ENCODE measurements around the gene AGFG1.

AGFG1 gene

DNA sequence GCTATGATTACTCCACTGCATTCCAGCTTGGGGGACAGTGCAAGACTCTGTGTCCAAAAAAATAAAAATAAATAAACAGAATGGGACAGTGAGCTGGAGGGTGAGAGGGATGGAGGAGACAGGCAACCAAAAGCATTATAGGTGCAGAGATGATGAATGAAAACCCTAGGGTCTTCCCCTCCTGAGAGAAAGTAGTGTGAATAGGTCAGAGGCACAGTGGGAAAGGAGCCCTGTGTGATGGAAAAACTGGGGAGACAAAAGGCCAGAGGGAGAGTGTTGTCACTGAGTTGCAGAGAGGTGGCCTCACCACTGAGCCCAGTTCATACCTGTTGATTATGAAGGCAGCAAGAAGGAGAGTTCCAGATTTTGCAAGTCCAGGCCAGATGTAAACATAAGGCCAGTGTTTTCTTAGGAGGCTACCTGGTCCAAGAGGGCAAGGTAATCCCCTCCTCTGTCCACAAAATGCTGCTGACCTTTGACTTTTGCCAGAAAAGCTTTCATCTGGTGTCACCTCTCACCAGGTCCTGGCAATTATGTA lies 17.6 kb upstream of the AGFG1 start:
- H3K4me1 Mint-ChIP-seq: peaks cover under 1% of the 10 kb centered on the region
- no peak for ATAC-seq
- DNase-seq (ENCODE audit: low spot score in 2 of 2): no peak
- H3K36me3 Mint-ChIP-seq: no peaks in the 10 kb centered on the region
- no peak overlapping the region for H3K27ac Mint-ChIP-seq
- H3K9me3 Mint-ChIP-seq: no peaks in the 10 kb centered on the region
- no peak overlapping the region for H3K4me3 Mint-ChIP-seq

DNA sequence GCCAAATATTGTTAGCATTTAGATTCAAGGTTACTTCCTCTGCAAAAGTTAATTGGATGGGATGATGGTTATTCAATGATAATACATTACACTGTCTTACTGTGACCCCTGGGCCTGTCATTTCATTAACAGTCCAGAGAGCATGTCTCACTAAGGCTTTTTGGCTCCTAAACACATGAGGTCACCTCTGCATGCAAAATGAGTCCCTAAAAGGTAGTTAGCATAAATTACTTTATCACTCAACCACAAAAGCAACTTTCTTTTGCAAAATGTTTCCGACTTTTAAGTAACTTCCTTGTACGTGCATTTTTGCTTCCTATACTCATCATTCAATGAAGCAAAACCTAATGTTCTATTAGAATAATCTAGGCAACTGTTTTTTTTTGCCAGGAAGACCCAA lies 16.8 kb upstream of the AGFG1 start:
- DNase-seq (ENCODE audit: low spot score in 2 of 2): no peak
- Mint-ChIP-seq H3K4me3 (no peak overlapping the region), H3K27ac (no peak overlapping the region), H3K4me1 (peaks cover 9% of the 10 kb centered on the region), H3K36me3 (no peaks in the 10 kb centered on the region), H3K9me3 (no peaks in the 10 kb centered on the region)
- ATAC-seq: no peak

DNA sequence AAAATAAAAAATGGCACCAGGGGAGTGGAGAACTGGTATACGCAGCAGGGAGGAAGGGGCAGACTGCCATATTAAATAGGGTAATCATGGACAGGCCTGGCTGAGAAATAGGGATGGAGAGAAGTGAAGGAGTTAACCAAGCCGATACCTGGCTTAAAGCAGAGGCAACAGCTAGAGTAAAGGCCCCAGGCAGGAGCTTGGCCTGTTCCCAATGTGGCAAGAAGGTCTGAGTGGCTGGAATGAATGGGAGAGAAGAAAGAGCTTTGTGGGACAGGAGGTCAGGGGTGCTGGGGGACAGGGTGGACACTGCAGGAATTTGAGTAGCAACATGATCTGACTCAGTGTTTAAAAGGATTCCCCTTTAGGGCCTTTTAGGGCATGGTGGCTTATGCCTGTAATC lies 15.9 kb upstream of the AGFG1 start:
- no peaks in the 10 kb centered on the region for H3K9me3 Mint-ChIP-seq
- ATAC-seq (no peak), DNase-seq (ENCODE audit: low spot score in 2 of 2) (no peak)
- no peaks in the 10 kb centered on the region for H3K36me3 Mint-ChIP-seq
- no peak overlapping the region for H3K4me3 Mint-ChIP-seq
- no peak overlapping the region for H3K27ac Mint-ChIP-seq
- H3K4me1 Mint-ChIP-seq: peaks cover 18% of the 10 kb centered on the region

DNA sequence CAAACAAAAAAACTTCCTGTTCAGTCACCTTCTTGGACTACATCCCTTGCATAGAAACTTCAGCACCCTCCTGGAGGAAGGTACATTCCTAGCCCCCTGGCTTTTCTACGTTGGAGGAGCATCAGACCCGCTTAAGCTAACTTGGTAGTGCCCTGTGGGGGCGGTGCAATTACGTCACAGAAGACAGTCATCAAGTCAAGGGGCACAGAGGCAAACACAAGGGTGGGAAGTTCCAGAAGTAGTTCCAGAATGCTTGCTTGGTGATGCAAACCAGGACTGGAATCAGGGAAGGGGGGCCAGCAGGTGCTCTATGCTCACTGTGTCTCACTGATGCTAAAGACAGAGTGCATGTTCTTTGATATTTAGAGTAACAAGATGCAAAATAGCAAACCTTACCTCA lies 15.2 kb upstream of the AGFG1 start:
- no peaks in the 10 kb centered on the region for H3K36me3 Mint-ChIP-seq
- H3K9me3 Mint-ChIP-seq: no peaks in the 10 kb centered on the region
- no peak overlapping the region for H3K27ac Mint-ChIP-seq
- no peak overlapping the region for H3K4me3 Mint-ChIP-seq
- no peak for DNase-seq (ENCODE audit: low spot score in 2 of 2)
- ATAC-seq: no peak
- H3K4me1 Mint-ChIP-seq: peaks cover 23% of the 10 kb centered on the region

DNA sequence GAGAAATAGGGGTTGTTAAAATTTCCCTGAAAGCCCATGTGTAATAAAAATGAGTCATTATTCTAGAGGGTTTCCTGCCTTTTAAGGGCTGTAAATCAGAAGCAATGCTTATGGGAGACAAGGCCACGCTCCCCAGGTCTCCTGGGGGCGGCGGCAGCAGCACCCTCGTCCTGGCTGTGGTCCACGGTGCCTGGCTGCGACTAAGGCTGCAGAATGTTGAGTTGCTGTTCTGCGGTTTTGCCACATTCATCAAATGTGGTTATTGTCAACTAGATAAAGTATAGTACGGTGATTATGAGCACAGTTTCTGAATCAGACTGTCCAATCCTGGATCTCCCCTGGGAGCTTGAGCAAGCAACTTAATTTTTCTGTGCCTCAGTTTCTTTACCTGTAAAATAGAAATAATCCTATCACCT lies 11.9 kb upstream of the AGFG1 start:
- H3K36me3 Mint-ChIP-seq: no peaks in the 10 kb centered on the region
- ATAC-seq: peak; percentile 80
- H3K27ac Mint-ChIP-seq: peak overlapping the region; percentile 79
- H3K4me1 Mint-ChIP-seq: peaks cover 44% of the 10 kb centered on the region
- H3K9me3 Mint-ChIP-seq: no peaks in the 10 kb centered on the region
- H3K4me3 Mint-ChIP-seq: peak overlapping the region; percentile 47
- DNase-seq (ENCODE audit: low spot score in 2 of 2): peak; percentile 25 to 70

DNA sequence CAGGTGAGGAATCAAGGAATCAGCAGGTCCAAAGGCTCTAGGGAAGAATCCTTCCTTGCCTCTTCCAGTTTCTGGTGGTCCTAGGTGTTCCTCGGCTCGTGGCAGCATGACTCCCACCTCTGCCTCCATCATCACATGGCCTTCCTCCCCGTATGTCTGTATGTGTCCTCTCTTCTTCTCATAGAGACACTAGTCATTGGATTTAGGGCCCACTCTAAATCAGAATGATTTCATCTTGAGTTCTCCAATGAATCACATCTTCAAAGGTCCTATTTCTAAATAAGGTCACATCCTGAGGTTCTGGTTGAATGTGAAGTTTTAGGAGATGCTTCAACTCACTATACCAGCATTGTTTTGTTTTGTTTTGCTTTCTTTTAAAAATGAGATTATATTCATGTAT lies 11.1 kb upstream of the AGFG1 start:
- Mint-ChIP-seq H3K4me1 (peaks cover 45% of the 10 kb centered on the region), H3K9me3 (no peaks in the 10 kb centered on the region), H3K4me3 (peak overlapping the region; percentile 47), H3K27ac (peak overlapping the region; percentile 79), H3K36me3 (no peaks in the 10 kb centered on the region)
- DNase-seq (ENCODE audit: low spot score in 2 of 2) (no peak), ATAC-seq (peak; percentile 59)

DNA sequence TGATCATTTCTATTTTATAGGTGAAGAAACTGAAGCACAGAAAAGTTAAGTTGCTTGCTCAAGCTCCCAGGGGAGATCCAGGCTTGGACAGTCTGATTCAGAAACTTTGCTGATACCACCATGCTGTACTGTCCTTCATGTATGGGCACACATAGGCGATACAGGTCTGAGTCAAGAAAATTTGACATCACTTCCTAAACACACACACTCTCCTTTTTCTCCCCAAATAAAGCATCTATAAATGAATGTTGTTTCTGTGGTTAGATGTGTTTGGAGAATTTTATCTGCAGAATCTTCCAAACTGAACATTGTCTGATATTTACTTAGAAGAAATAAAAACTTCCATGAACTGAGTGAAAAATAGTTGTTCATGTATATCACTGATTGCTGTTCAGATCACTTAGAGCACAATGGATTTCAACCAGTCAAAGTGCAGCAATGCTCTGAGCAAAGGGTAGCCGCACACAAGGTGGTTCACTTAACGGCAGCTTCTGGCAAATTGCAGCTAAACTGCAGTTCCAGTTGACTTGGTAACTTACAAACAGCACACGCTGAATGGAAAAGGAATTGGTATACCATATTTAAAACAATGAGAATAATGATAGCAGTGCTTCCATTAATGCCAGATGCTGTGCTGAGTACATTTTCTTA lies 10.0 kb upstream of the AGFG1 start:
- peaks cover 45% of the 10 kb centered on the region for H3K4me1 Mint-ChIP-seq
- DNase-seq (ENCODE audit: low spot score in 2 of 2) (no peak), ATAC-seq (no peak)
- H3K4me3 Mint-ChIP-seq: peak overlapping the region; percentile 13
- H3K9me3 Mint-ChIP-seq: no peaks in the 10 kb centered on the region
- H3K36me3 Mint-ChIP-seq: no peaks in the 10 kb centered on the region
- no peak overlapping the region for H3K27ac Mint-ChIP-seq

DNA sequence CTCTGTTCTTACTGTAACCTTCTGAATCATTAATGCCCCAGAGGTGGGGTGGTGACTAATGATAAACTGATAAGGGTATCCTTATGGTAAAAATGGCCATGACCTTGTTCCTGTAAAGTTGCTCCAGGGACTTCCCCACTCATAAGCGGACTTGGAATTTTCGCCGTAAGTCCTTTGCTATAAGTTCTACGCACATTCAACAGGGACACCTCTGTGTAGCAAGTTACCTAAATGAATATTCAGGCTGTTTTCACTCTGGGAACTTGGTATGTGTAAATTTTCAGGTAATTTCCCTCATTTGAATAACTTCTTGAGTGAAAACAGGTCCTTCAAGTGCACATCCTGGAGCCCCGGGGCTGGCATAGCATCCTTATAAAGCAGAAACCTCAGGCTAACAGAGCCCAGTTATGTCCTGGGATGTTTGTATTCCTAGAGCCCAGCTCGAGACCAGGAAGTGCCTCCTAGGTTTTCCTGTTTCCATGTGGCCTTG lies 9.4 kb upstream of the AGFG1 start:
- no peak overlapping the region for H3K4me3 Mint-ChIP-seq
- no peaks in the 10 kb centered on the region for H3K36me3 Mint-ChIP-seq
- peak overlapping the region; percentile 55 for H3K27ac Mint-ChIP-seq
- no peaks in the 10 kb centered on the region for H3K9me3 Mint-ChIP-seq
- ATAC-seq (peak; percentile 57), DNase-seq (ENCODE audit: low spot score in 2 of 2) (no peak)
- H3K4me1 Mint-ChIP-seq: peaks cover 45% of the 10 kb centered on the region

DNA sequence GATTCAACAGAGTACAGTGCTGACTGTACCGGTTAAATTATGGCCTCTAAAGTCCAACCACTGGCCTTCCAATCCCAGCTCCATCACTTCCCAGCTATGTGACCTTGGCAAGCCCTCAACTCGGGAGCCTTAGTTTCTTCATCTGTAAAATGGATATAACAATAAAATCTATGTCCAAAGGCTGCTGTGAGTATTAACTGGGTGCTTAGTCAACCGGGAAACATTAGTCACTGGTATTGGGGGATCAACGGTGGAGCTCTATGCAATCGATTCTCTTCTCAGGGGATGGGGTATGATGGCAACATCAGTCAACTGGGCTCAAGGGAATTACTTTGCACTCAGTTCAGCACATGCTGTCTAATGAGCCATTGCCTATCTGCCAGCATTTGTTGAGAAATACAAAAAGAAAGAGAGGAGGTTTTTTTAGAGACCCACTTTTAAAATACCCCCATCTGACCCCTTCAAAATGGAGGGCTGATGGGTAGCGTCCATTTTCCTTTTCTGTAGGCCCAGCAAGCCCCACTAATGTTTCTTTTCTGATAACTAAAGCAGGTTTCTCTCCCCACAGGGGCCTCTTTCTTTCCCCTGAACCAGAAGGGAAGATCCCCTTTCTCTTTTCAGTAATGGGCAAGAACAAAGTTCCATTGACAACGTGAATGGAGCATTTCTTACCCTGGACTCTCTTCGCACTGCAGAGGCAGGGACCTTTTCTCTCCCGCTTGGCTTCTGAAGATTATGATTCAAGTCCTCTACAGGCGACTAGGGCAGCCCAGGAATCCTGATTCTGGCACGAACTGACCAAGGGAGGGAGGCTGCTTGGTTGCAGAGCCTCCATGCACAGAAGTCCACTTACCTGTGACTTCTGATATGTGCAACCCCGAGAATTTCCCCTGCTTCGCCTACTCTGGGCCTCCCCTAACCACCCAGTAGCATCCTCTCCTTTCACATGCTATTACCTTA lies 8.7 kb upstream of the AGFG1 start:
- Mint-ChIP-seq H3K4me1 (peaks cover 45% of the 10 kb centered on the region), H3K9me3 (no peaks in the 10 kb centered on the region), H3K4me3 (peak overlapping the region; percentile 43), H3K27ac (peak overlapping the region; percentile 55), H3K36me3 (no peaks in the 10 kb centered on the region)
- no peak for DNase-seq (ENCODE audit: low spot score in 2 of 2)
- ATAC-seq: peak; percentile 58

DNA sequence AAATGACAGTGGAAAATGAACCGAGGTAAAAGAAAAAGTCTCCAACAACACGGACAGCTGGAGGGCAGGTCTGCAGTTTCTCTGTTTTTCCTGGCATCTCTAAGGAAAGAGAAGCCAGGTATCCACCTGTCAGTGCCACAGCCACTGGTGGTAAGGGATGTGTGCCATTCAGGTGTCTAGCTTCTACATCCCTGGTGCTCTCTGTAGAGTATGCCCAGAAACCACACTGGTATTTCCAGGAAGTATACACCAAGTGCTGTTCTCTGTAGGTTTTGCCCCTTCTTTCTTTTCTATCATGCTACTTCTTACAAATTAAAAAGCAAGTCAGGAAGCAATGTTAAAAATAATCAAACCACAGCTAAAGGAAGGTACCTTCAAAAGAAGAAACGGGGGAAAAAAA lies 7.6 kb upstream of the AGFG1 start:
- peaks cover 45% of the 10 kb centered on the region for H3K4me1 Mint-ChIP-seq
- H3K4me3 Mint-ChIP-seq: peak overlapping the region; percentile 43
- no peaks in the 10 kb centered on the region for H3K36me3 Mint-ChIP-seq
- DNase-seq (ENCODE audit: low spot score in 2 of 2): no peak
- no peak overlapping the region for H3K27ac Mint-ChIP-seq
- ATAC-seq: no peak
- H3K9me3 Mint-ChIP-seq: no peaks in the 10 kb centered on the region

DNA sequence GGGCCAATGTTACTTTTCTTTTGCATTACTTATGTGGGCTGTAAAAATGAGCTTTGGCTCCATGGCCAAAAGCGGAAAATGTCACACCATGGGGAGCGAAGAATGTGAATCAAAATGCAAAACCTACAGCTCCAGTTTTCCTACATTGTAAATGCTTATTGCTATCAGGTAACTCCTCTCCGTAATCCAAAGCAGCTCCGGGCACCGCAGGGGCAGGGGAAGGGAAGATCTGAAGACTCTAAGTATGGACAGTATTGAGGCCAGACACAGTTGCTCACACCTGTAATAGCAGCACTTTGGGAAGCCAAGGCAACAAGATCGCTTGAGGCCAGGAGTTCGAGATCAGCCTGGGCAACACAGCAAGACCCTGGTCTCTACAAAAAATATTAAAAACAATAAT lies 7.1 kb upstream of the AGFG1 start:
- no peak for DNase-seq (ENCODE audit: low spot score in 2 of 2)
- Mint-ChIP-seq H3K27ac (peak overlapping the region; percentile 20), H3K36me3 (no peaks in the 10 kb centered on the region), H3K9me3 (no peaks in the 10 kb centered on the region), H3K4me1 (peaks cover 40% of the 10 kb centered on the region), H3K4me3 (peak overlapping the region; percentile 43)
- ATAC-seq: no peak

DNA sequence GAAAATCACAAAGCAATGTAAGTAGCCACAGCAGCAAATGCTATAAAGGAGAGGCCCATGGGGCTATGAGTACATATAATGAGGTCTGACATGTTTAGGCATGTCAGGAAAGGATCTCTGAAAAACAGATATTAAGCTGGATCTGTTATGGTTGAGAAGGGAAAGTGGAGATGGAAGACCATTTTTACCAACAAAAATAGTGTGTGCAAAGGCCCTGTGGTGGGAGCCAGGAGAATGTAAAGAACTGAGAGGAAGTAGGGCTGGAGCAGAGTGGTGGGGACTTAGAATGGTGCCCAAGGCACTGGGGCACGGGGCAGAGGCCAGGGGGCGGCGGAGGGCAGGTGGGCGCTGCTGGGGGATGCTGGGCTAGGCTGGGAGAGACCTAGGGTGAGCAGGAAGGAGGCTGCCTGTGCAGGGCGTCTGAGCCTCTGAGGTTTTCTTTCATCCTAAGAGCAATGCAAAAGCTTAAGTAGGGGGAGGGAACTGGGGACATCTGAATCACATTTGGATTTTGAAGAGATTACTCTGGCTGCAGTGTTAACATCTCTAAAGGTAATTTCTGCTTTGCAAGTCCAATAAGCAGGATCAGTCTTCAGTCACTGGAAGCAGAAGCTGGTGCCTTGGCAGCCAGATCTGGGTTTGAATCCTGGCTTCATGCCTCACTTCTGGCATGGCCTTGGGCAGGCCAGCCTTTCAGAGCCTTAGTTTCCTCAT lies 4.9 kb upstream of the AGFG1 start:
- Mint-ChIP-seq H3K4me1 (peaks cover 27% of the 10 kb centered on the region), H3K36me3 (peaks cover 4% of the 10 kb centered on the region), H3K9me3 (no peaks in the 10 kb centered on the region), H3K4me3 (no peak overlapping the region), H3K27ac (no peak overlapping the region)
- ATAC-seq (no peak), DNase-seq (ENCODE audit: low spot score in 2 of 2) (no peak)

DNA sequence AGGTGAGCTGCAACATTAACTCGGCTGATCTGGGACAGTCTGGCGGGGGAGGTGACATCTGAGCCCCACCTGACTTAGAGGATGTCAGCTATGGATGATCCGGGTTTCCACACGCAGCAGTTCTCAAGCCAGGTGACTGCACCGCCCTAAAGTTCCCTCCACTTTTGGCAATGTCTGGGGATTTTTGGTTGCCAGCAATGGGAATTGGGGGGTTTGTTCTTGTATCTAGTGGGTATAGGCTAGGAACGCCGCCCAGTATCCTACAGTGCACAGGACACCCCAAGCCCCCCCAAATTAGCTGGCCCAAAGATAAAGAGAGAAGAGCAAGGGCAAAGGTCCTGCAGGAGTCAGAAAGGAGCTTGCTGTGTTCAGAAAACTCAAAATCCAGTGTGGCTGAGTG lies 544 bp upstream of the AGFG1 start:
- Mint-ChIP-seq H3K27ac (peak overlapping the region; percentile 70), H3K9me3 (no peaks in the 10 kb centered on the region), H3K36me3 (peaks cover 4% of the 10 kb centered on the region), H3K4me3 (peak overlapping the region; percentile 80), H3K4me1 (peaks cover 22% of the 10 kb centered on the region)
- no peak for ATAC-seq
- no peak for DNase-seq (ENCODE audit: low spot score in 2 of 2)

DNA sequence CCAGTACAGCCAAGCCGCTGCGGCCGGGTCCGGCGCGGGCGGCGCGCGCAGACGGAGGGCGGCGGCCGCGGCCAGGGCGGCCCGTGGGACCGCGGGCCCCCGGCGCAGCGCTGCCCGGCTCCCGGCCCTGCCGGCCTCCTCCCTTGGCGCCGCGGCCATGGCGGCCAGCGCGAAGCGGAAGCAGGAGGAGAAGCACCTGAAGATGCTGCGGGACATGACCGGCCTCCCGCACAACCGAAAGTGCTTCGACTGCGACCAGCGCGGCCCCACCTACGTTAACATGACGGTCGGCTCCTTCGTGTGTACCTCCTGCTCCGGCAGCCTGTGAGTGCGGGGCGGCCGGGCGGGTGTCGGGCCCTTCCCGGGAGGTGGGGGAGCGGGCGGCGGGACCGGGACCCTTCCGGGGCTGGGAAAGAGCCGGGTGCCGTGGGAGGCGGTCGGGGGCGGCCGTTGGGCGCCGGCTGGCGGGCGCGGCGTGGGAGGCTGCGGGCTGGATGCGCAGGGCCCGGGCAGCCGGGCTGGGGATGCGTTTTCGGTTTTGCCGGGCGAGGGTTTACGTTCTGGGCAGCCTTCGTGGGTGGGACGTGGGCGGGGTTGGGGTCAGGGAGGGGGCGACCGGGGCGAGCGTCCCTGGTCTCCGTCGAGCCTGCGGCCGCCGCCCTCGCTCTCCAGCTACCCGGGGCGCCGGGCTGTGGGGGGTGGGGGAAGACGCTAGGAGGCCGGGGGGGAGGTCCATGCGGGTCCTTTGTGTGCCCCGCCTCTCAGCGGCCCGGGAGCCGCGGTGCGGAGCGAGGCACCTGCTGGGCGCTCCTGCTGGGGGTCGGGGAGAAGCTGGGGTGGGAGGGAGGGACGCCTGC lies 537 bp downstream of the AGFG1 start:
- Mint-ChIP-seq H3K27ac (peak overlapping the region; percentile 89), H3K4me3 (peak overlapping the region; percentile 80), H3K4me1 (peaks cover 22% of the 10 kb centered on the region), H3K36me3 (peaks cover 13% of the 10 kb centered on the region), H3K9me3 (no peaks in the 10 kb centered on the region)
- ATAC-seq (peak; percentile 85), DNase-seq (ENCODE audit: low spot score in 2 of 2) (peak in 1 of 2 donors; percentile 35)
